IMR-90 (cell line): ENCODE measurements around the gene GP5. TPM values are rescaled to one million over a fixed set of nuclear protein-coding genes. Genes with fewer than 3 reads are reported as not detected.

Experiments used
- ATAC-seq: fragments of 200-7000 bp; cut with Tn5 transposase; 2 replicates; pipeline ENCODE4 v1.9.1; 2020; ENCODE audit warnings: low read depth, mild to moderate bottlenecking, moderate library complexity
- BruUV-seq: library from RNA; stranded (reverse); fragments of 400-500 nt; replicated peaks from 2 replicates; lab custom pipeline; 2021; lab: Mats Ljungman, UMichigan
- CTCF ChIA-PET: fragments of 300-600 bp; formaldehyde crosslinking; extraction: SDS; loops from one replicate; lab custom pipeline; 2021; ENCODE audit warnings: antibody characterized with exemption; lab: Yijun Ruan, JAX
- POLR2A ChIA-PET: fragments of 300-600 bp; sonication (Branson Sonifier 250); formaldehyde crosslinking; loops from one replicate; lab custom pipeline; 2022; ENCODE audit warnings: antibody characterized with exemption; ENCODE audit not compliant: unreplicated experiment; lab: Charles Lee
- DNase-seq: peaks from one replicate; pipeline ENCODE4 v3.0.0; 2013
- H2AFZ ChIP-seq: replicated peaks from 2 replicates; pipeline ENCODE3; 2013; ENCODE audit warnings: low read length, mild to moderate bottlenecking; ENCODE audit not compliant: poor library complexity
- H2AK5ac ChIP-seq: 2 replicates; pipeline ENCODE4 v1.6.1; 2013; ENCODE audit warnings: low read depth, low read length, inconsistent platforms
- H2AK9ac ChIP-seq: replicated peaks from 2 replicates; pipeline ENCODE3; 2013; ENCODE audit warnings: mild to moderate bottlenecking, low read depth, low read length, moderate library complexity; ENCODE audit not compliant: poor library complexity
- H2BK120ac ChIP-seq: 2 replicates; pipeline ENCODE4 v1.6.1; 2013; ENCODE audit warnings: low read depth, low read length, inconsistent platforms
- H2BK15ac ChIP-seq: 3 replicates; pipeline ENCODE4 v1.6.1; 2013; ENCODE audit warnings: low read depth, low read length, inconsistent platforms
- H2BK20ac ChIP-seq: 2 replicates; pipeline ENCODE4 v1.6.1; 2013; ENCODE audit warnings: low read depth, mild to moderate bottlenecking, inconsistent platforms, low read length, moderate library complexity
- H2BK5ac ChIP-seq: 2 replicates; pipeline ENCODE4 v1.6.1; 2013; ENCODE audit warnings: mild to moderate bottlenecking, low read depth, low read length, inconsistent platforms; ENCODE audit not compliant: poor library complexity, severe bottlenecking
- H3K14ac ChIP-seq: replicated peaks from 2 replicates; pipeline ENCODE4 v1.6.1; 2013; ENCODE audit warnings: low read depth, low read length, inconsistent platforms
- H3K18ac ChIP-seq: 2 replicates; pipeline ENCODE4 v1.6.1; 2013; ENCODE audit warnings: low read depth, low read length, control low read depth
- H3K23ac ChIP-seq: 2 replicates; pipeline ENCODE4 v1.6.1; 2013; ENCODE audit warnings: low read depth, low read length, inconsistent platforms
- H3K27ac ChIP-seq: 2 replicates; pipeline ENCODE4 v1.5.1; 2013; ENCODE audit warnings: mild to moderate bottlenecking, control low read depth, low read length; ENCODE audit not compliant: insufficient read depth
- H3K27me3 ChIP-seq: 2 replicates; pipeline ENCODE4 v1.6.1; 2013; ENCODE audit warnings: low read length; ENCODE audit not compliant: control insufficient read depth, insufficient read depth
- H3K36me3 ChIP-seq: 2 replicates; pipeline ENCODE4 v1.6.1; 2013; ENCODE audit warnings: low read length, mixed read lengths; ENCODE audit not compliant: control insufficient read depth, insufficient read depth
- H3K4ac ChIP-seq: 2 replicates; pipeline ENCODE4 v1.6.1; 2013; ENCODE audit warnings: low read depth, low read length, inconsistent platforms
- H3K4me1 ChIP-seq: 2 replicates; pipeline ENCODE4 v1.6.1; 2013; ENCODE audit warnings: low read length, mixed read lengths; ENCODE audit not compliant: control insufficient read depth, insufficient read depth
- H3K4me2 ChIP-seq: 2 replicates; pipeline ENCODE4 v1.6.1; 2013; ENCODE audit warnings: low read depth, mild to moderate bottlenecking, control low read depth, low read length, moderate library complexity
- H3K4me3 ChIP-seq: 2 replicates; pipeline ENCODE4 v1.5.1; 2013; ENCODE audit warnings: low read depth, mild to moderate bottlenecking, control low read depth, low read length, moderate library complexity; ENCODE audit not compliant: insufficient read depth
- H3K56ac ChIP-seq: 2 replicates; pipeline ENCODE4 v1.6.1; 2013; ENCODE audit warnings: low read length, inconsistent platforms; ENCODE audit not compliant: insufficient read depth; ENCODE audit errors: extremely low read depth
- H3K79me1 ChIP-seq, 2 experiments: 2 replicates each; pipeline ENCODE4 v1.6.1; 2013; ENCODE audit warnings: low read length in 2 of 2, inconsistent platforms in 1 of 2, low read depth in 1 of 2
- H3K9ac ChIP-seq: 2 replicates; pipeline ENCODE4 v1.6.1; 2013; ENCODE audit warnings: low read depth, low read length, control low read depth
- H3K9me1 ChIP-seq: 2 replicates; pipeline ENCODE4 v1.6.1; 2013; ENCODE audit warnings: low read length, inconsistent platforms; ENCODE audit not compliant: insufficient read depth
- H3K9me3 ChIP-seq: 2 replicates; pipeline ENCODE4 v1.6.1; 2013; ENCODE audit warnings: low read length; ENCODE audit not compliant: control insufficient read depth, insufficient read depth
- H4K20me1 ChIP-seq: 2 replicates; pipeline ENCODE4 v1.6.1; 2013; ENCODE audit warnings: low read length, inconsistent platforms; ENCODE audit not compliant: insufficient read depth
- H4K5ac ChIP-seq: 2 replicates; pipeline ENCODE4 v1.6.1; 2013; ENCODE audit warnings: mild to moderate bottlenecking, low read depth, low read length, control low read depth
- H4K8ac ChIP-seq, 2 experiments: 2 replicates each; pipeline ENCODE4 v1.6.1; 2013; ENCODE audit warnings: low read depth in 2 of 2, low read length in 2 of 2, control low read depth in 1 of 2, inconsistent platforms in 1 of 2
- H4K91ac ChIP-seq: 2 replicates; pipeline ENCODE4 v1.6.1; 2013; ENCODE audit warnings: low read depth, low read length, inconsistent platforms; ENCODE audit not compliant: insufficient read depth
- CTCF ChIP-seq: conservative IDR thresholded peaks from 2 replicates; pipeline ENCODE4 v1.5.1; 2012; ENCODE audit warnings: mild to moderate bottlenecking, low read depth, low read length, improper control_type of control experiment
- MAFK ChIP-seq: IDR thresholded peaks from 2 replicates; pipeline ENCODE4 v1.6.1; 2012; ENCODE audit warnings: low read depth, low read length, improper control_type of control experiment
- POLR2A ChIP-seq: IDR thresholded peaks from 2 replicates; pipeline ENCODE4 v1.6.1; 2012; ENCODE audit warnings: mild to moderate bottlenecking, low read depth, low read length
- RAD21 ChIP-seq: IDR thresholded peaks from 2 replicates; pipeline ENCODE4 v1.6.1; 2012; ENCODE audit warnings: low read length, improper control_type of control experiment
- RFX5 ChIP-seq: IDR thresholded peaks from 2 replicates; pipeline ENCODE4 v1.8.0; 2012; ENCODE audit warnings: low read depth, mild to moderate bottlenecking, low read length, moderate library complexity
- USF2 ChIP-seq: fragments of 150-350 bp; IDR thresholded peaks from 2 replicates; pipeline ENCODE4 v1.6.1; 2017; ENCODE audit warnings: mild to moderate bottlenecking, antibody characterized with exemption, low read length, low read depth
- WGBS, 2 experiments: methylation state at CpG; one replicate each; pipeline versions ENCODE4 v1.1.5 to v1.1.7; 2013; ENCODE audit warnings: missing lambda C conversion rate in 2 of 2; ENCODE audit not compliant: insufficient read length in 1 of 2; ENCODE audit errors: extremely low coverage in 2 of 2; 5-methylcytosine and 5-hydroxymethylcytosine counted together
- dilution Hi-C: fragments of 300-500 bp; cut with HindIII; formaldehyde crosslinking; loops from one replicate; pipeline ENCODE4 v1.14.3; 2018; ENCODE audit warnings: low sequenced_read_pairs; ENCODE audit not compliant: unreplicated experiment
- in situ Hi-C: fragments of 300-500 bp; cut with MboI; formaldehyde crosslinking; loops from 3 replicates; pipeline ENCODE4 v1.14.3; 2019; ENCODE audit warnings: low sequenced_read_pairs, inconsistent platforms, mixed read lengths
- intact Hi-C: fragments of 100-400 bp; cut with micrococcal nuclease; formaldehyde crosslinking; loops from 2 replicates; pipeline ENCODE4 v1.10.0; 2022
- polyA plus RNA-seq, 3 experiments: library from polyadenylated mRNA; depleted of rRNA; stranded (reverse); fragments of >200 nt; gene quantifications; 2 replicates each; pipeline ENCODE4 v1.2.3, GENCODE V29; 2012; ENCODE audit warnings: low replicate concordance in 1 of 3
- total RNA-seq: library from RNA; depleted of rRNA; stranded (reverse); fragments of >200 nt; gene quantifications from 2 replicates; pipeline ENCODE4 v1.2.3, GENCODE V29; 2012

The GP5 gene
- total and polyA plus RNA-seq, 2 of the 4 experiments (the other 2 are of a cell fraction) = under 0.01 to 0.12 TPM

- Histone ChIP-seq H3K4me2 (no peak overlapping the region), H2AK5ac (no peak overlapping the region), H4K8ac (no peak overlapping the region), H2BK20ac (no peak overlapping the region), H3K9ac (no peak overlapping the region), H3K9me3 (no peaks in the 10 kb centered on the region), H3K14ac (no peak overlapping the region), H3K23ac (no peak overlapping the region), H4K20me1 (no peaks in the 10 kb centered on the region), H3K4me1 (no peaks in the 10 kb centered on the region), H3K4me3 (no peak overlapping the region), H3K4ac (no peak overlapping the region), H2AK9ac (no peak overlapping the region), H3K27ac (no peak overlapping the region), H3K18ac (no peak overlapping the region), H2AFZ (peak overlapping the region; percentile 76), H3K56ac (no peak overlapping the region), H2BK5ac (no peak overlapping the region), H3K79me1 (no peaks in the 10 kb centered on the region), H4K91ac (no peak overlapping the region), H2BK15ac (no peak overlapping the region), H2BK120ac (no peak overlapping the region), H4K5ac (no peak overlapping the region), H3K27me3 (peaks cover 38% of the 10 kb centered on the region), H3K36me3 (no peaks in the 10 kb centered on the region), H3K9me1 (no peaks in the 10 kb centered on the region)
- POLR2A ChIA-PET = no interaction called here
- DNase-seq = no peak
- 33% methylated on average over 8 of the region's 17 CpGs; no CpG with 5 or more reads in 1 of the 2 experiments for WGBS, 2 experiments
- peak; percentile 89 for ATAC-seq
- dilution Hi-C loops (no loop called here), in situ Hi-C loops (no loop called here), intact Hi-C loops (no loop called here)
- no TSS peak for BruUV-seq
- TF ChIP-seq USF2 (no peak), POLR2A (no peak), RFX5 (no peak), MAFK (no peak), CTCF (no peak), RAD21 (no peak)
- CTCF ChIA-PET = no interaction called here
Measured at GRCh38 chr3:194381460-194381875, 17.6 kb downstream of the GP5 start.
